DMS 273 (cell line): Measurements from ENCODE around the gene DND1.
A peak's percentile ranks its signal among the peaks of the same experiment; 100 is the strongest.
"Not testable (repeated sequence)": the region's sequence is repeated elsewhere in the genome, so short reads cannot be mapped to it uniquely, and the experiment has no call there.

Experiments used
- DNase-seq: peaks from one replicate; lab custom pipeline; 2025; ENCODE audit not compliant: unreplicated experiment; lab: John Stamatoyannopoulos, UW

DND1 gene

GRCh38 chr5:140631831-140632365 is 41.5 kb downstream of the DND1 start:
- peak; percentile 52 for DNase-seq

GRCh38 chr5:140631036-140631417 is 42.3 kb downstream of the DND1 start:
- no peak for DNase-seq

GRCh38 chr5:140630292-140631035 is 42.9 kb downstream of the DND1 start:
- no peak for DNase-seq

DNA sequence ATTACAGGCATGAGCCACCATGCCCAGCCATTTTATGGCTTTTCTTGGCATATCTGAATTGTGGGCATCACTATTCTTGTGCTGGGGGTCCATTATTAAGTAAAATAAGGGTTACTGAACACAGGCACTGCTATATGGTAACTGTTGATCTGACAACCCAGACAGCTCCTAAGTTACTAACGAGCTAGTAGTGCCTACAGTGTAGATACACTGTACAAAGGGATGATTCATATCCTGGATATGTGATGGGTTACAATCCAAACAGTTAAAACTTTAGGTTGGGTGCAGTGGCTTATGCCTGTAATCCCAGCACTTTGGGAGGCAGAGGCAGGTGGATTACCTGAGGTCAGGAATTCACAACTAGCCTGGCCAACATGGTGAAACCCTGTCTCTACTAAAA is 44.7 kb downstream of the DND1 start:
- DNase-seq, result no peak

DNA sequence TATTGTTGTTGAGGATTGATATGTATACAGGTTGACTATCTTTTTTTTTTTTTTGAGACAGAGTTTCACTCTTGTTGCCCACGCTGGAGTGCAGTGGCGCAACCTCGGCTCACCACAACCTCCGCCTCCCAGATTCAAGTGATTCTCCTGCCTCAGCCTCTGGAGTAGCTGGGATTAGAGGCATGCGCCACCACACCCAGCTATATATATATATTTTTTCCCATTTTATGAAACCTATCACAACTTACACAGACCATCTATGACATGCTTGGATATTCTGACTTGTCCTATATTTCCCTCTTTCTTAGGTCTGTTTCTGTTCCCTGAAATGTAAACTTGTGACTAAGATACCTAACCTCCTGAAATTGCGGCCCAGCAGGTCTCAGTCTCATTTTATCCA is 45.4 kb downstream of the DND1 start:
- DNase-seq, result no peak

- DNase-seq, result not testable (repeated sequence)
These were observed 48.5 kb downstream of the DND1 start for GRCh38 chr5:140624886-140625285.

GRCh38 chr5:140623061-140623460 is 50.3 kb downstream of the DND1 start:
- not testable (repeated sequence) for DNase-seq

DNA sequence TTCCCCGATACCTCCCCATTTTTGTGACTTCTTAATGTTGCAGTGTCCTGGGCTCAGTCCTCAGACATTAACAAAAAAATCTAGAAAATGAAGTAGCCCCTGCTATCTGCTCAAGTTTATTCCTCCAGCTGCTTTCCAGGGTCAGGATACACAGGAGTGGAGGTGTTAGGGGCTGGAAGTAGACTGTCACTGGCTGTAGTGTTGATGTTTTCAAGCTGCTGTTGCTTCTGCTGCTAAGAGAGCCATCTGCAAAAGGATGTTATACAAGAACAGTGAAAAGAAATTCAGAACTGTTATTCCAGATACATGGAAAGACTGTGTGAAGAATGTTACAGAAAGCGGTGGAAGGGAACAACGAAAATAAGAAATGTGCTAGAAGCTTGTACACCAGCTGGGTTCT is 51.1 kb downstream of the DND1 start:
- no peak for DNase-seq
